Activated T-helper 17 cell treated with anti-CD3 and anti-CD28 coated beads, Interleukin-2, amount 50 U/mL, for 72 hours (primary cell): ENCODE results near the gene OBSCN. TPM values are rescaled to one million over a fixed set of nuclear protein-coding genes. Genes with fewer than 3 reads are reported as not detected.

ENCODE experiments used
- ATAC-seq: fragments of 150-1000 bp; cut with Tn5 transposase; replicated peaks from 2 replicates; pipeline ENCODE4 v1.10.0; 2021; ENCODE audit warnings: mild to moderate bottlenecking, moderate library complexity
- H3K27ac Mint-ChIP-seq: one replicate; pipeline ENCODE4 v1.8.0; 2022; ENCODE audit warnings: mixed read lengths
- H3K27me3 Mint-ChIP-seq: one replicate; pipeline ENCODE4 v1.8.0; 2022; ENCODE audit warnings: mixed read lengths
- H3K36me3 Mint-ChIP-seq: one replicate; pipeline ENCODE4 v1.8.0; 2022; ENCODE audit warnings: low read depth, mild to moderate bottlenecking, mixed read lengths
- H3K4me1 Mint-ChIP-seq: one replicate; pipeline ENCODE4 v1.8.0; 2022; ENCODE audit warnings: mixed read lengths
- H3K4me3 Mint-ChIP-seq: one replicate; pipeline ENCODE4 v1.8.0; 2022; ENCODE audit warnings: mild to moderate bottlenecking, mixed read lengths
- H3K9me3 Mint-ChIP-seq: one replicate; pipeline ENCODE4 v1.8.0; 2022; ENCODE audit warnings: mixed read lengths
- total RNA-seq, 2 donors: library from RNA; stranded (reverse); gene quantifications; one replicate each; pipeline ENCODE4 v1.2.3, GENCODE V29; 2022

Gene OBSCN
- total RNA-seq, 2 donors from 2014 or later: 10.8 to 60.0 TPM

DNA sequence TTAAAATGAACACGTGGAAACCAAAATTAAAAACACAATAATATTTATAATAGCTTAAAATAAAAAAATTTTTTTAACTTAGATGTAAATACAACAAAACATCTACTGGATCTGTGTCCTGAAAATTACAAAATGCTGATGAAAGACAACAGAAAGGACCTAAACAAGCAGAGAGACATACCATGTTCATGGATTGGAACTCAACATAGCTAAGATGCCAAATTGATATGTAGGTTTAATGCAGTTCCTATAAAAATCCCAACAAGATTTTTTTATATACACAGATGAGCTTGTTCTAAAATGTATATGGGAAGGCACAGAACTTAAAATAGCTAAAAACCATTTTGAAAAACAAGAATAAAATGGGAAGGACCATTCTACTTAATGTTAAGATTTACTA lies 117.4 kb downstream of the OBSCN start:
- Mint-ChIP-seq H3K27ac (no peak overlapping the region), H3K36me3 (no peaks in the 10 kb centered on the region), H3K4me3 (no peak overlapping the region), H3K27me3 (no peaks in the 10 kb centered on the region), H3K4me1 (no peaks in the 10 kb centered on the region), H3K9me3 (no peaks in the 10 kb centered on the region)
- no peak for ATAC-seq

DNA sequence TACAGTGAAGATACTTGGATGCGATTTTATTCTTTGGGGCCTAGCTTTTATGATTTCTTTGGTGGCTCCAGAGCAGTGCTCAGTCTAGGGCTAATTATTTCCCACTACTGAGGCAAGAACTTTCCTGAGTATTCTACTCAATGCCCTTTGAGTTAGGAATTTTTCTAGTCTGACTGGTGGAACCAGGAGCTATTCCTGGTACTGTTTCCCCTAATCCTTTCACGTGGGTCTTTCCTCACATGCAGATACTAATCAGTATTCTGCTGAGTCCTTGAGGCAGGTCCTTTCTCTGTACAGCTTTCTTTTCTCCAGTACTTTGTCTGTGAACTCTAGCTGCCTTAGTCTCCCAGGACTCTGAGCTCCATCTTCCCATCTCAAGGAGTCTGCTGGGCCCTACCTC lies 122.0 kb downstream of the OBSCN start:
- H3K9me3 Mint-ChIP-seq: no peaks in the 10 kb centered on the region
- no peak overlapping the region for H3K27ac Mint-ChIP-seq
- no peak for ATAC-seq
- H3K27me3 Mint-ChIP-seq: no peaks in the 10 kb centered on the region
- no peaks in the 10 kb centered on the region for H3K4me1 Mint-ChIP-seq
- H3K36me3 Mint-ChIP-seq: no peaks in the 10 kb centered on the region
- no peak overlapping the region for H3K4me3 Mint-ChIP-seq

DNA sequence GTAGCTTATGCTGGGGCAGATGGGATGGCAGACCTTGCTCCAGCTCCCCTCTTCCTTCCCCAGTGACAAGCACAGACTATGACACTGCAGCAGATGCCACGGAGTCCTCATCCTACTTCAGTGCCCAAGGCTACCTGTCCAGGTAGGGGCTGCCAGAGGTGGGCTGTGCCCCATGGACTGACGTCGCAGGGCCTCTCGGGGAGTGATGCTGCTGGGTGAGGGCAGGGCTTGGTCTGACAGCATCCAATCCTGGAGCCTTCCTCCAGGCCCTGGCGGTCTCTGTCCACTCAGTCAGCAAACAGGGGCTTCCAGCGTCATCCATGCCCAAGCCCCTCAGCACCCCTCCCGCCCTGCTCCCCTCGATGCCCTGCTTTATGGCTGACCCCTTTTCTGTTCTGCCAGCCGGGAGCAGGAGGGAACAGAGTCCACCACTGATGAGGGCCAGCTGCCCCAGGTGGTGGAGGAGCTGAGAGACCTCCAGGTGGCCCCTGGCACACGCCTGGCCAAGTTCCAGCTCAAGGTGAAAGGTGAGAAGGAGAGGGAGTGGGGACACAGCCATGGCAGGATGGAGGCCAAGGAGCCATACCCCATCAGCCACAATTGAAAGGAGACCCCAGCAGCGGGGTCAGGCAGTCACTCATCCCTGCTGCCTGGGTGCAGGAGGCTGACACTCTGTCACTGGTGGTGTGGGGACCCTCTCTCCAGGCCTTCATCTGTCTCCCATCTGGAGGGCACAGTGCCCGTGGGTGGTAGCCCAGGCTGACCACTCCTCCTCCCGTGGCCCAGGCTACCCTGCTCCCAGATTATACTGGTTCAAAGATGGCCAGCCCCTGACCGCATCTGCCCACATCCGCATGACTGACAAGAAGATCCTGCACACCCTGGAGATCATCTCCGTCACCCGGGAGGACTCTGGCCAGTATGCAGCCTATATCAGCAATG lies 125.2 kb downstream of the OBSCN start:
- Mint-ChIP-seq H3K27me3 (no peaks in the 10 kb centered on the region), H3K4me3 (no peak overlapping the region), H3K27ac (no peak overlapping the region), H3K4me1 (no peaks in the 10 kb centered on the region), H3K9me3 (no peaks in the 10 kb centered on the region), H3K36me3 (no peaks in the 10 kb centered on the region)
- no peak for ATAC-seq

DNA sequence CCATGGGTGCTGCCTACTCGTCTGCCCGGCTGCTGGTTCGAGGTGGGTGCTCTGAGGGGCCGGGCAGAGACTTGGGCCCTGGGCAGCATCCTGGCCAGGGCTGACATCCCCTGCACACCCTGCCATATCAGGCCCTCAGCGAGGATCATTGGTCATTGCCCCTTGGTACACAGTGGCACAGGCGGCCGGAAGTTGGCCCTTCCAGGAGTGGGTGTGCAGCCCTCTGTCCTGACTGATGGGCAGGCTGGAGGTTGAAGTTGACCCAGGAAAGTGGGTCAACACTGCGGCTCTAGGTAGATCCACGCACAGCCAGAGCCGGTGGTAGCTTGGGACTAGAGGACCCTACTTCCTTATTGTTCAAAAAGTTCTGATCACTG lies 125.9 kb downstream of the OBSCN start:
- H3K4me1 Mint-ChIP-seq: no peaks in the 10 kb centered on the region
- no peaks in the 10 kb centered on the region for H3K36me3 Mint-ChIP-seq
- H3K27me3 Mint-ChIP-seq: no peaks in the 10 kb centered on the region
- ATAC-seq: no peak
- H3K27ac Mint-ChIP-seq: no peak overlapping the region
- no peak overlapping the region for H3K4me3 Mint-ChIP-seq
- no peaks in the 10 kb centered on the region for H3K9me3 Mint-ChIP-seq

DNA sequence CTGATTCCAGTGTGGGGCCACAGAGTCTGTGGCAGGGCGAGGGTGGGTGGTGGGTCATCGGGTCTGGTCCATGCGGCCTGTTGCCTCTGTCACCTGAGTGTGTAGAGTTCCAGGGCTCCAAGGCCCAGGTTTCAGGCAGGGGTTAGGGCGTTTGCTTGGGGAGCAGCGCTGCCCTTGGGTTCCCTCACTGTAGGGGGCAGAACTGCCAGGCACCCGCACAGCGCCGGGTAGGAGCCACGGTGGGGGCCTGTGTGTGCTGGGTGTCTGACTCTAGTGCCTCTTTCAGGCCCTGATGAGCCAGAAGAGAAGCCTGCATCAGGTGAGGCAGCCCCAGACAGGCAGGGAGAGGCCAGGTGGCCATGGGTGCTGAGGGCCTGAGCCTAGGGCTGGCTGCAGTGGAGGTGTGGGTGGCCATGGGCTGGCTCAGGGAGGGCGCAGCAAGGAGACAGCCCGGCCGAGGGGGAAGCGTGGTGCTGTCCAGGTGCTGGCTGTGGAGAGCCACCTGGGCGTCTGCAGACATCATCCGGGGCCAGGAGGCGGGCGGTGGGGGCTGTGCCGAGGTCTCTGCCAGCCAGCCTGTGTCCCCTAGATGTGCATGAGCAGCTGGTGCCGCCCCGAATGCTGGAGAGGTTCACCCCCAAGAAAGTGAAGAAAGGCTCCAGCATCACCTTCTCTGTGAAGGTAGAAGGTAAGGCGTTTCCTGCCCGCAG lies 126.5 kb downstream of the OBSCN start:
- no peak for ATAC-seq
- Mint-ChIP-seq H3K4me3 (no peak overlapping the region), H3K27ac (no peak overlapping the region), H3K27me3 (no peaks in the 10 kb centered on the region), H3K9me3 (no peaks in the 10 kb centered on the region), H3K4me1 (no peaks in the 10 kb centered on the region), H3K36me3 (no peaks in the 10 kb centered on the region)

DNA sequence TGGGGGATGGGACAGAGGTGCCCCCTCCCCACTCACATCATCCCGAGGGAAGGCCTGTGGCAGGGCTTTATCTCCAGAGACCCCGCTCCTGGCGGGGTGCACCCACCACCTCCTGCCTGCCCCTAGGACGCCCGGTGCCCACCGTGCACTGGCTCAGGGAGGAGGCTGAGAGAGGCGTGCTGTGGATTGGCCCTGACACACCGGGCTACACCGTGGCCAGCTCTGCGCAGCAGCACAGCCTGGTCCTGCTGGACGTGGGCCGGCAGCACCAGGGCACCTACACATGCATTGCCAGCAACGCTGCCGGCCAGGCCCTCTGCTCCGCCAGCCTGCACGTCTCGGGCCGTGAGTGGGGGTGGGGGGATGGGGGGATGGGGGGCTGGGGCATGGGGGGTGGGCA lies 127.1 kb downstream of the OBSCN start:
- no peak for ATAC-seq
- Mint-ChIP-seq H3K36me3 (no peaks in the 10 kb centered on the region), H3K4me1 (no peaks in the 10 kb centered on the region), H3K4me3 (no peak overlapping the region), H3K27ac (no peak overlapping the region), H3K27me3 (no peaks in the 10 kb centered on the region), H3K9me3 (no peaks in the 10 kb centered on the region)

DNA sequence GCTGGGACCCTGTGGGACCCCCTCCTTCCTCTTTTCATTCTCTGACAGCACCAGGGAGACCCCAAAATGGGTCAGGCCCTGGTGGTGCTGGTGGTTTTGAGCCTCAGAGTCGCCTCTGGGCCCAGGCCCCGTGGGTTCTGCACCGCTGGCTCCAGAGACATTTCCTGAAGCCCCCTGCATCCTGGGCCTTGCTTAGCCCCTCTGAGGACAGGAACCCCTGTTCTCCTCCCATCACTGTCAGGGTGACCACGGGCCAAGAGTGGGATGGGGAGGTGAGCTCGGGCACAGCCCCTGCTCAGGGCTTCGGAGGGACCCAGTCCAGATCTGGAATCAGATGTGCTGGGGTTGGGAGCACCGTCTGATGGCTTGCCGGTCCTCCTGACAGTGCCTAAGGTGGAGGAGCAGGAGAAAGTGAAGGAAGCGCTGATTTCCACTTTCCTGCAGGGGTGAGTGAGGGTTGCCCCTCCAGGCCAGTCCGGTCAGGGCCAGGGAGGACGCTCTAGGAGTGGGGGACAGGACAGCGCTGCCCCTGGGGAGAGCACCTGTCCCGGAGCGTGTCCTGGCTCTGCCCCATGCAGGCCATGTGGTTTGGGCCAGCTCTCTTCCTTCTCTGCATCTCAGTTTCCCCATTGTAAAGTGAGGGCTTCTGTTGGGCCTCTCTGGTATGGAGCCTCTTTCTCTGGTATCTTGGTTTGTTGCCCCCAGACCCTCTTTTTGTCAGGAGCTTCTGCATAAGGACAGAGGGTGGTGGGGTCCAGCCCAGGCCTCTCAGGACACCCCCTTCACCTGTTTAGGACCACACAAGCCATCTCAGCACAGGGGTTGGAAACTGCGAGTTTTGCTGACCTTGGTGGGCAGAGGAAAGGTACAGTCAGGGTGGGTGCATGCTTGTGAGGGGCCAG lies 127.8 kb downstream of the OBSCN start:
- ATAC-seq: no peak
- H3K27ac Mint-ChIP-seq: no peak overlapping the region
- H3K36me3 Mint-ChIP-seq: no peaks in the 10 kb centered on the region
- H3K4me1 Mint-ChIP-seq: no peaks in the 10 kb centered on the region
- H3K9me3 Mint-ChIP-seq: no peaks in the 10 kb centered on the region
- H3K4me3 Mint-ChIP-seq: no peak overlapping the region
- H3K27me3 Mint-ChIP-seq: no peaks in the 10 kb centered on the region

DNA sequence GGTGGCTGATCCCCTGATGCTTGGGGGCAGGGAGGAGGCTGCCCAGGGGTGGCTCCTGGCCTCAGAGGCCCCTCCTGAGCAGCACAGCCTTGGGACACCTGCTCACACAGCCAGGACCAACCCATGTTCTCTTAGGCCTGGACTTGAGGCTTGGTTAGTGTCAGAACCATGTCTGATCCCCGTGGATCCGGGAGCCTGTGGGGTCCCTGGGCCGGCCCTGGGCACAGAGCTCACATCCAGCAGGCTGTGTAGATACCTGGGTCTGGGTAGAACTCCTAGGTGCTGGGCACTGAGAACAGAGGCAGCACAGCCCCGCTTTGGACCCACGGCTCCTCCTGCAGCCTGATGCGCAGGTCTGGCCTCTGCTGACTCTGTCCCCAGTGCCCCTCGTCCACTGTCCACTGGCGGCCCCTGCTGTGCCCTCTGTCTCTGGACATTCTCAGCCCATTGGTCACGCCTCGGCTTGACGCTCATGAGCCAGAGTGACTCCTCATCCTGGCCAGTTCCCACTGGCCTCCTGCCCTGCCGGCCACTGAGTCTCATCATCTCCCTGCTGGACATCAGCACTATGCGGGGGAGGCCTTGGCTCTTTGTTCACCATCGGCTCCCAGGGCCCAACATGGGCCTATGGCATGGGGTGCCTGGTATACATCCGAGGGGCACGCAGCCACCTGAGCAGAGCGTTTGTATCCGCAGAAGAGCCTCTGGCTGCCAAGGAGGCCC lies 128.6 kb downstream of the OBSCN start:
- no peaks in the 10 kb centered on the region for H3K27me3 Mint-ChIP-seq
- H3K36me3 Mint-ChIP-seq: no peaks in the 10 kb centered on the region

DNA sequence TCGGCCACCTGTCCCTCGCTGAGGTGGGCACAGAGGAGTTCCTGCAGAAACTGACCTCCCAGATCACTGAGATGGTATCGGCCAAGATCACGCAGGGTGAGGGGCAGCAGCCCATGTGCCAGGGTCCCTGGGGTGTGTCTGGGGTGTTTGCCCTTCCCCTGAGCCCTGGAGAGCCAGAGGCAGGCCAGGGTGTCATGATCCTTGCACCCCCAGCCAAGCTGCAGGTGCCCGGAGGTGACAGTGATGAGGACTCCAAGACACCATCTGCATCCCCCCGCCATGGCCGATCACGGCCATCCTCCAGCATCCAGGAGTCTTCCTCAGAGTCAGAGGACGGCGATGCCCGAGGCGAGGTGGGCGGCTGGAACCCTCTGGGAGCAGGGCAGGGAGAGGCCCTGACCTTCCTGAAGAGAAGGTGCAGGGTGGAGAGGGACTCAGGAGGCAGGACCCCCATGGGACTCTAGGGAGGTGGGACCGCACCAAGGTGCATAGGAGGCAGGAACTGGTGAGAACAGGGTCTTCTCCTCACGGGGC lies 129.3 kb downstream of the OBSCN start:
- no peak for ATAC-seq
- Mint-ChIP-seq H3K9me3 (no peaks in the 10 kb centered on the region), H3K27ac (no peak overlapping the region)

More for the DNA sequence above, 128.6 kb downstream of the OBSCN start:
- no peak for ATAC-seq
- Mint-ChIP-seq H3K4me1 (no peaks in the 10 kb centered on the region), H3K4me3 (no peak overlapping the region), H3K9me3 (no peaks in the 10 kb centered on the region), H3K27ac (no peak overlapping the region)

DNA sequence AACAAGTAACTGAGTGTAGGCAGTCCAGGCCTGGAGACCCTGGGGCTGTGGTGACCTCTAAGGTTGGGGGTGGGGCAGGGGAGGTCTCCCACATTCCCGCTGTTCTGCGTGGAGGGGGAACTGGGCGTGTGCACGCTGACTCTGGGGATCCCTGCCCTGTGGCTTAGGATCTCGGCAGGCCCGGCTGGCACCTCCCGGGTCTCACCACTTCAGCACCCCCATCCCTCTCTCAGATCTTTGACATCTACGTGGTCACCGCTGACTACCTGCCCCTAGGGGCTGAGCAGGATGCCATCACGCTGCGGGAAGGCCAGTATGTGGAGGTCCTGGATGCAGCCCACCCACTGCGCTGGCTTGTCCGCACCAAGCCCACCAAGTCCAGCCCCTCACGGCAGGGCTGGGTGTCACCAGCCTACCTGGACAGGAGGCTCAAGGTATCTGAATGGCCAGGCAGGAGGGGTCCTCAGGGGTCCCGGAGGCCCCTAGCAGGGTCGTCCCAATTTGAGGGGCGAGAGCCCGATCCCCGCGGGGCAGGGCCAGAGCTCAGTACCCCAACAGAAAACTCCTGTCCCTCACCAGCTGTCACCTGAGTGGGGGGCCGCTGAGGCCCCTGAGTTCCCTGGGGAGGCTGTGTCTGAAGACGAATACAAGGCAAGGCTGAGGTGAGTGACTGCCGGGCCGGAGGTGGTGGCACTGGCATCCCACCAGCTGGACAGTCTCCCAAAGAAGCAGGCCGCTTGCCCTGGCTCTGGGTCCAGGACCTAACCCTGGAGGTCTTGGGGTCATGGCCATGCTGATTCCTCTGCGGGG lies 130.1 kb downstream of the OBSCN start:
- H3K27ac Mint-ChIP-seq: no peak overlapping the region
- H3K9me3 Mint-ChIP-seq: no peaks in the 10 kb centered on the region
- H3K27me3 Mint-ChIP-seq: no peaks in the 10 kb centered on the region
- no peak for ATAC-seq
- H3K4me1 Mint-ChIP-seq: no peaks in the 10 kb centered on the region
- no peak overlapping the region for H3K4me3 Mint-ChIP-seq
- H3K36me3 Mint-ChIP-seq: no peaks in the 10 kb centered on the region

More for the DNA sequence above, 129.3 kb downstream of the OBSCN start:
- Mint-ChIP-seq H3K27me3 (no peaks in the 10 kb centered on the region), H3K4me3 (no peak overlapping the region), H3K36me3 (no peaks in the 10 kb centered on the region), H3K4me1 (no peaks in the 10 kb centered on the region)

DNA sequence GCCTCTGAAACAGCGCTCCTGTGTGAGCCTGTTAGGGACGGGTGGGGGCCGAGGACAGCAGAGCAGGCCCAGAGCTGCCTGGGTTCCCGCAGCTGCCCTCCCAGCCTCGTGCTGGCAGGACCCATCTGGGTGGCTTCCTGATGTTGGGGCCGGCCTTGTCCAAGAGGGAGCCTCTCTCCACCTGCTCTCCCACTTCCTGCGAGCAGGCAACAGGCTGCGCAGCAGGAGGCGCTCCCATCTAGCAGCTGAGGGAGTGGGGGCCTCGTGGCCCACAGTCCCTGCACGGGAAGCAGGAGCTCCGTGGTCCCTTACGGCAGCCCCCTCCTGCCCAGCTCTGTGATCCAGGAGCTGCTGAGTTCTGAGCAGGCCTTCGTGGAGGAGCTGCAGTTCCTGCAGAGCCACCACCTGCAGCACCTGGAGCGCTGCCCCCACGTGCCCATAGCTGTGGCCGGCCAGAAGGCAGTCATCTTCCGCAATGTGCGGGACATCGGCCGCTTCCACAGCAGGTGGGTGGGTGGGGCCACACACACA lies 130.7 kb downstream of the OBSCN start:
- H3K36me3 Mint-ChIP-seq: no peaks in the 10 kb centered on the region
- ATAC-seq: no peak
- H3K4me3 Mint-ChIP-seq: no peak overlapping the region
- no peak overlapping the region for H3K27ac Mint-ChIP-seq
- H3K9me3 Mint-ChIP-seq: no peaks in the 10 kb centered on the region
- H3K27me3 Mint-ChIP-seq: no peaks in the 10 kb centered on the region
- no peaks in the 10 kb centered on the region for H3K4me1 Mint-ChIP-seq

DNA sequence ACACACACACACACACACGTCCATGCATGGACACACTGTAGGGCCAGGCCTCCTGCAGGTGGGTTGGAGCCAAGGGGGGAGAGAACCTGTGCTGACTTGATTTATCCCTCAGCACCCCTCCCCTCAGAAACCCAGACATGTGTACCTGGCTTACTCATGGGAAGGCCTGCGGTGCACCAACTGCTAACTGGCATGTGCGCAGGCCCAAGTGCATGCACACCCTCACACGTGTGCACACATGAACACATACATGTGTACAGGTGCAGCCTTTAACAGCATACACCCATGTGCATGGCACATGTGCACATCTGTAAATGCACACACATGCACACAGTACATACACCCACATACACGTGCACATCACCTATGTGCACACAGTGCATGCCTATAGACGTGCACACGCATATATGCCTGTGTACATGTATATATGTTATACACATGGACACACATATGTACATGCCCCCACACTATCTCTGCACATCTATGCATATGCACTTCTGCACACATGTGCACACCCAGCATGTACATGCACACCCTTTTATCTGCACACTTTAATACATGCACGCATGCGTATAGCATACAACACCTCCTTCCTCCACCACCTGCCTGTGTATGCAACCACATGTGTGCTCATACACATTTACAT lies 131.3 kb downstream of the OBSCN start:
- no peak for ATAC-seq
- H3K27me3 Mint-ChIP-seq: no peaks in the 10 kb centered on the region
- H3K27ac Mint-ChIP-seq: no peak overlapping the region
- no peaks in the 10 kb centered on the region for H3K4me1 Mint-ChIP-seq
- H3K4me3 Mint-ChIP-seq: no peak overlapping the region
- no peaks in the 10 kb centered on the region for H3K36me3 Mint-ChIP-seq
- H3K9me3 Mint-ChIP-seq: no peaks in the 10 kb centered on the region
